ENCODE measurements around the gene NOL11. TPM values are rescaled to one million over a fixed set of nuclear protein-coding genes. Genes with fewer than 3 reads are reported as not detected.

NOL11 gene
- total and polyA plus RNA-seq, 12 donors = 18.3 to 67.8 (median 33.1) TPM

DNA sequence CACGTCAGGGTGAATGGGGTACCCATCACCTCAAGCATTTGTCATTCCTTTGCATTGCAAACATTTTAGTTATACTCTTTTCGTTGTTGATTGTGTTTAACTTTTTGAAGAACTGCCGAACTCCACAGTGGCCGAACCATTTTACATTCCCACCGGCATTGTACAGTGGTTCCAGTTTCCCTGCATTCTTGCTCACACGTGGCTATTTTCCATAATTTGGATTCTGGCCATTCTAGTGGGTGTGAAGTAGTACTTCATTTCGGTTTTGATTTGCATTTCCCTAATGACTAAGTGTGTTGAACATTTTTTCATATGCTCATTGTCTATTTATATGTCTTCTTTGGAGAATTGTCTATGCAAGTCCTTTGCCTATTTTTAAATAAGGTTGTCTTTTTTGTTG is 13.0 kb downstream of the NOL11 start:
- intact Hi-C loops (cut with DNase I) = no loop called here
- no peak for DNase-seq
- WGBS, 4 donors = 73 to 89% (median 81%) methylated on average over 7 of the region's 7 CpGs
- Histone ChIP-seq H3K4me1 (replicated peaks in 1 of 2) (no peaks in the 10 kb centered on the region), H3K27ac (no peak overlapping the region), H3K9me3 (replicated peaks in 1 of 3) (no peaks in the 10 kb centered on the region), H3K4me3 (no peak overlapping the region), H3K36me3 (replicated peaks in 1 of 2) (peaks cover 0 to 52% of the 10 kb centered on the region in 2 donors), H3K27me3 (no peaks in the 10 kb centered on the region)
- no peak for TF ChIP-seq POLR2A (IDR thresholded peaks at IDR 0.05)
- TF ChIP-seq, protein P1, sequence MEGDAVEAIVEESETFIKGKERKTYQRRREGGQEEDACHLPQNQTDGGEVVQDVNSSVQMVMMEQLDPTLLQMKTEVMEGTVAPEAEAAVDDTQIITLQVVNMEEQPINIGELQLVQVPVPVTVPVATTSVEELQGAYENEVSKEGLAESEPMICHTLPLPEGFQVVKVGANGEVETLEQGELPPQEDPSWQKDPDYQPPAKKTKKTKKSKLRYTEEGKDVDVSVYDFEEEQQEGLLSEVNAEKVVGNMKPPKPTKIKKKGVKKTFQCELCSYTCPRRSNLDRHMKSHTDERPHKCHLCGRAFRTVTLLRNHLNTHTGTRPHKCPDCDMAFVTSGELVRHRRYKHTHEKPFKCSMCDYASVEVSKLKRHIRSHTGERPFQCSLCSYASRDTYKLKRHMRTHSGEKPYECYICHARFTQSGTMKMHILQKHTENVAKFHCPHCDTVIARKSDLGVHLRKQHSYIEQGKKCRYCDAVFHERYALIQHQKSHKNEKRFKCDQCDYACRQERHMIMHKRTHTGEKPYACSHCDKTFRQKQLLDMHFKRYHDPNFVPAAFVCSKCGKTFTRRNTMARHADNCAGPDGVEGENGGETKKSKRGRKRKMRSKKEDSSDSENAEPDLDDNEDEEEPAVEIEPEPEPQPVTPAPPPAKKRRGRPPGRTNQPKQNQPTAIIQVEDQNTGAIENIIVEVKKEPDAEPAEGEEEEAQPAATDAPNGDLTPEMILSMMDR (IDR thresholded peaks at IDR 0.05) = no peak

DNA sequence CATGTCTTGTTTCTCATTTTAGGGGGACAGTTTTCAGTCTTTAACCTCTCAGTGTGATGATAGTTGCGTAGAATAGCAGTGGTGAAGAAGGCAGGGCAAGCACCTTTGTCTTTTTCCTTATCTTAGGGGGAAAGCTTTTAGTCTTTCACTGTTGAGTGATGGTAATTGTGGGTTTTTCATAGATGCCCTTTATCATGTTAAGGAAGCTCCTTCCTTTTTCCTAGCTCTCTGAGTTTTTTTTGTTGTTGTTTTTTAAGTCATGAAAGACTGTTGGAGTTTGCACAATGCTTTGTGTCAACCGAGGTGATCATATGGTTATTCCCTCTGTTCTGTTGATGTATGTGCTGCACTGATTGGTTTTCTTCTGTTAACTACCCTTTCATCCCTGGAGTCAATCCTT is 15.7 kb downstream of the NOL11 start:
- no peak for DNase-seq
- intact Hi-C loops (cut with DNase I) = no loop called here
- Histone ChIP-seq H3K36me3 (replicated peaks in 1 of 2) (peaks cover 0 to 54% of the 10 kb centered on the region in 2 donors), H3K27ac (no peak overlapping the region), H3K9me3 (replicated peaks in 1 of 3) (no peaks in the 10 kb centered on the region), H3K4me1 (replicated peaks in 1 of 2) (no peaks in the 10 kb centered on the region), H3K27me3 (no peaks in the 10 kb centered on the region), H3K4me3 (no peak overlapping the region)
- WGBS, 4 donors = 74 to 83% (median 79%) methylated on average over 2 of the region's 2 CpGs
- TF ChIP-seq, protein P1 (IDR thresholded peaks at IDR 0.05) = no peak
- no peak for TF ChIP-seq POLR2A (IDR thresholded peaks at IDR 0.05)

DNA sequence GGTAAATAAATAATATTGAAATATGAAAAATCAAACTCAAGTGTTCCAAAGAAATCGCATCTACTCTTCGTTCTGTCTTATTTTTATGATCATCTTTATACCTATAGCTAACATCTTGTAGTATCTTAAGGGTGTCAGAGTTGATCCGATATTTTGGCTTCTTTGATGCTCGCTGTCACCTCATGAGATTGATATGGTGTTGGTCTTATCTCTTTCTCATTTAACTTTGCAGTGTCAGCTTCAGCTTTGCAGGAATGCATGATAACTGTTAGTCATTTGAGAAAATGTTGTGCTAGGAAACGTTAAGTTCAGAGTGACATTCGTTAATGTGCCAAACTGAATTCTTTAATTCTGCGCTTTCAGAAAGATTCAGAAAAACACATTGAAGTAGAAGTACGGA is 19.4 kb downstream of the NOL11 start:
- Histone ChIP-seq H3K4me3 (no peak overlapping the region), H3K9me3 (replicated peaks in 1 of 3) (no peaks in the 10 kb centered on the region), H3K27ac (no peak overlapping the region), H3K36me3 (replicated peaks in 1 of 2) (peaks cover 0 to 71% of the 10 kb centered on the region in 2 donors), H3K4me1 (replicated peaks in 1 of 2) (no peaks in the 10 kb centered on the region), H3K27me3 (no peaks in the 10 kb centered on the region)
- DNase-seq = no peak
- intact Hi-C loops (cut with DNase I) = no loop called here
- TF ChIP-seq, protein P1 (IDR thresholded peaks at IDR 0.05) = no peak
- no peak for TF ChIP-seq POLR2A (IDR thresholded peaks at IDR 0.05)
- 85 to 88% (median 88%) methylated on average over 8 of the region's 8 CpGs for WGBS, 4 donors

DNA sequence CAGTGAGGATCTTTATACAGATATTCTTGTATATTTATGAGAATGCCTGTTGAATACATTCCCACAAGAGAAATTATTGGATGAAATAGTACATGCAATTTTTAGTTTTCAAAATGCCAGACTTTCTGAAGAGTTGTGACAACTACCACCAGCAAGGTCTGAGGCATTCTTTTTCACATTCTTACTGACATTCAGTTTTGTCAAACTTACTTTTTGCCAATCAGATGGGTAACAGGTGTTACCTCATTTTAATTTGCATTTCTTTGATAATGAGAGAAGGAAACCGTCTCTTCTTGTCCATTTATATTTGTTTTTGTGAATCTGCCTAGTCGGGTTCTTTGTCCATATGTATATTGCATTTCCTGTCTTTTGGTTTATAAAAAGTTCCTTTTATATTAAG is 24.3 kb downstream of the NOL11 start:
- Histone ChIP-seq H3K27ac (no peak overlapping the region), H3K36me3 (replicated peaks in 1 of 2) (peaks cover 0 to 78% of the 10 kb centered on the region in 2 donors), H3K4me3 (no peak overlapping the region), H3K4me1 (replicated peaks in 1 of 2) (no peaks in the 10 kb centered on the region), H3K9me3 (replicated peaks in 1 of 3) (no peaks in the 10 kb centered on the region), H3K27me3 (no peaks in the 10 kb centered on the region)
- TF ChIP-seq, protein P1 (IDR thresholded peaks at IDR 0.05) = no peak
- no peak for TF ChIP-seq POLR2A (IDR thresholded peaks at IDR 0.05)
- WGBS, 4 donors = 87 to 94% (median 90%) methylated on average over 2 of the region's 2 CpGs
- intact Hi-C loops (cut with DNase I) = no loop called here
- DNase-seq = no peak
